NK-92 (cell line): Measurements from ENCODE around the gene ELOA2.
"Not testable (repeated sequence)": the region's sequence is repeated elsewhere in the genome, so short reads cannot be mapped to it uniquely, and the experiment has no call there.

Source experiments
- DNase-seq: peaks from one replicate; lab custom pipeline; 2025; ENCODE audit not compliant: unreplicated experiment; lab: John Stamatoyannopoulos, UW

The ELOA2 gene, protein sequence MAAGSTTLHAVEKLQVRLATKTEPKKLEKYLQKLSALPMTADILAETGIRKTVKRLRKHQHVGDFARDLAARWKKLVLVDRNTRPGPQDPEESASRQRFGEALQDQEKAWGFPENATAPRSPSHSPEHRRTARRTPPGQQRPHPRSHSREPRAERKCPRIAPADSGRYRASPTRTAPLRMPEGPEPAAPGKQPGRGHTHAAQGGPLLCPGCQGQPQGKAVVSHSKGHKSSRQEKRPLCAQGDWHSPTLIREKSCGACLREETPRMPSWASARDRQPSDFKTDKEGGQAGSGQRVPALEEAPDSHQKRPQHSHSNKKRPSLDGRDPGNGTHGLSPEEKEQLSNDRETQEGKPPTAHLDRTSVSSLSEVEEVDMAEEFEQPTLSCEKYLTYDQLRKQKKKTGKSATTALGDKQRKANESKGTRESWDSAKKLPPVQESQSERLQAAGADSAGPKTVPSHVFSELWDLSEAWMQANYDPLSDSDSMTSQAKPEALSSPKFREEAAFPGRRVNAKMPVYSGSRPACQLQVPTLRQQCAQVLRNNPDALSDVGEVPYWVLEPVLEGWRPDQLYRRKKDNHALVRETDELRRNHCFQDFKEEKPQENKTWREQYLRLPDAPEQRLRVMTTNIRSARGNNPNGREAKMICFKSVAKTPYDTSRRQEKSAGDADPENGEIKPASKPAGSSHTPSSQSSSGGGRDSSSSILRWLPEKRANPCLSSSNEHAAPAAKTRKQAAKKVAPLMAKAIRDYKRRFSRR

DNA sequence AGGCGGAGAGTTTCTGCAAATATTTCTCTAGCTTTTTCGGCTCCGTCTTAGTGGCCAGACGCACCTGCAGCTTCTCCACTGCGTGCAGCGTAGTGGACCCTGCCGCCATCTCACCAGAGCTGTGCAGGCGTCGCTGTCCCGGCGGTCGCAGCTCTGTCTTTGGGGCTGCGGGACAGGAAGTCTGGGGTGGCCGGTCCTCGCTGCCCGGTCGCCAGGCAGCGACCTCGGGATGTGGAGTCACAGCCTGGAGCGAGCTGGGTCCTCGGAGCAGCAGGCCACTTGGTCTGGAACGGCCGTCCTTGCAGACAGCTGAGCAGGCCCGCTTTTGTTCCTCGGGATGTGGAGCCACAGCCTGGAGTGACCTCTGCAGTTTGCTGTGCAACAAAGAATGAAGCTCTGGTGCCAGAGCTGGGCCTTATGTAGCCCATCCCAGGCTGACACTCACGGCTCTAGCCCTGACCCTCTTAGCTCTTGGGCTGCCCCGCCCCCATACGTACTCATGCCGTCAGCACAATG, at the start of gene ELOA2:
Gene ELOA2 (minus strand): TSS at position 466 of the 516 bp plus-strand sequence. CDS start 357 bp downstream, at position 109.
- no peak for DNase-seq

DNA sequence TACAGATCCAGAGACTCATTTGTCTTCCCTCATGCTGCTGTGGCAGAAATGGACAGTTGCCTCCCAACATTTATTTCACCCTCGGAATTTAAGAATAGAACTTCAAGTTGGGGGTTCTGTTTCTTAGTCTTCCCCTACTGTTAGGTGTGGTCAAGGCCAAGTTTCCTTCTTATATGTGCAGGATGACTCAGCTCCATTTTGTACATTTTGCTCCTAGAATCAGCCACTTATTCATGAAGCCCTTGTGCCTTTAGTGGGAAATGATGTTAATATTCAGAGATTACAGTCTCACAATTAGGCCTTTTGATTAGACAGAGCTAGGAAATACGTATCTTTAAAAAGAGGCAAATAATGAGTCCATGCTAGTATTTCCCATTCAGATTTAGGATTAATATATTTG, 46.2 kb upstream of the ELOA2 start:
- DNase-seq: no peak

DNA sequence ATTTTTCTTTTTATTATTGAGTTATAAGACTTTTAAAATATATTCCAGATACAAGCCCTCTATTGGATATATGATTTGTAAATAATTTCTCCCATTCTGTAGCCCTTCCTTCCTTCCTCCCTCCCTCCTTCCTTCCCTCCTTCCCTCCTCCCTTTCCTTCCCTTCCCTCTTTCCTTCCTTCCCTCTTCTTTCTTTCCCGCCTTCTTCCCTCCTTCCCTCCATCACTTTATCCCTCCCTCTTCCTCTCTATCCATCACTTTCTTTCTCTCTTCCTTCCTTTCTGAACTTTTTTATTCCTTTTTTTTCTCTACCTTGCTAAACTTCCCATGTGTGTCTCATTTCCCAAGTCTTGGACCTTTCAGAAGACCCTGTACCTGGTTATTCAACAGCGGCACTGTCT, 45.5 kb upstream of the ELOA2 start:
- no peak for DNase-seq

DNA sequence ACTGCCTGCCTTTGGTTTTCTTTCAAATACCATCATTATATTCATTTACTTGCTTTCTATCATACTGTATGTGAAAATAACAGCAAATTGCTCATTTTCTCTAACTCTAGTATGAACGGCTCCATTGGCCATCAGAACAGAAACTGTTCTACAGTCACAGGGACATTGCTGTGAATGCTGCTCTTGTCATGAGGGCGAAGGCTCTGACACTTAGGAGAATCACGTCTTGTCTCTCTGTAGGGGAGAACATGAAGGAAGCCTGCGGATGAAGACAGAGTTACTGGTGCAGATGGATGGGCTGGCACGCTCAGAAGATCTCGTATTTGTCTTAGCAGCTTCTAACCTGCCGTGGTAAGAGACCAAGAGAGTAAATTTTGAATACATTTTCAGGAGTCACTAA, 41.7 kb upstream of the ELOA2 start:
- DNase-seq: no peak

DNA sequence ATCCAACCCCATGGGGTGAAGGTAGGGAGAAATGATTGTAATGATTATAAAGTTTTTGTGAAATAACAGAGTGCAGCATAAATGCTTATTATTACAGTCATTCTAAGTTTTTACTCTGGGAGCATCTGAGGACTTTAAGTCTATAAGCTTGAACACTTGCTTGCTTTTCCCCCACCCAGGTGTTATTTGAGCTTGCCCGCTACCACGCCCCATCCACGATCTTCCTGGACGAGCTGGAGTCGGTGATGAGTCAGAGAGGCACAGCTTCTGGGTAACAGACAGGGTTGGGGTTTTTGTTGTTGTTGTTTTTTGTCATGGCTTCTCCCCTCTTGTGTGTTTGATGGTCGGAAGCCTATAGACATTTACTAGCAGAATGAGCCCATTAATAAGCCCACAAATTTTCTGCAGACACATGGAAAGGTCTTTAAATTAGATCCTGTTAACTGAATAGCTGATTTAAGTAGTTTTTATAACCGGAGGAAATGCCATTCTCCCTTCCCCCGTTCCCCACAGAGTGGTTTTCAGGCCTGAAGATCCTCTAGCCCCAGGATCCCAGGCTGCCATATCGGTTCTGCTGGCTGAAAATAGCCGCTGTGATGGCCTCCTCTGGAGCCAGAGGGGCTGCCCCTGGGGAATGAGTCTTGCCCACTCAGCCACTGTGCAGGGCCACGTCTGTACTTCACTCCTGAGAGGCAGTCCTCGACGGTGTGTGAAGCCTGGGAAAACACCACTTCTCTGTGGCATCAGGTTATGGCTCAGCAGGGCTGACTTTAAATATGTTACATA, 39.9 kb upstream of the ELOA2 start:
- DNase-seq: no peak

DNA sequence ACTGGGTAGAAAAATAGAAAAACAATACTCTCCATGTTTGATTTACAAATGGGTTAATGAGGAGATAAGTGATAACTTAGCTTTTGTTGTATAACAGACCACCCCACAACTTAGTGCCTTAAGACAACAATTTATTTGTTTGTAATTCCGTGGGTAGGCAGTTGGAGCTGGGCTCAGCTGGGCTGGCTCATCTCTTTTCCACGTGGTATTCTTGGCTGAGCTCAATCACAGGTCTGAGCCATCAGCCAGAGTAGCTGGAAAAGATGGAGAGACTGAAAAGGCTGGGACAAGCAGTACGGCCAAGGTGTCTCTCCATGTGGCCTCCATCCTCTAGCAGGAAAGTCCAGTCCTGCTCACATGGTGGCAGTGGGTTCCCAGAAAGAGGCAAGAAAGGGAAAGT, 32.2 kb upstream of the ELOA2 start:
- no peak for DNase-seq

DNA sequence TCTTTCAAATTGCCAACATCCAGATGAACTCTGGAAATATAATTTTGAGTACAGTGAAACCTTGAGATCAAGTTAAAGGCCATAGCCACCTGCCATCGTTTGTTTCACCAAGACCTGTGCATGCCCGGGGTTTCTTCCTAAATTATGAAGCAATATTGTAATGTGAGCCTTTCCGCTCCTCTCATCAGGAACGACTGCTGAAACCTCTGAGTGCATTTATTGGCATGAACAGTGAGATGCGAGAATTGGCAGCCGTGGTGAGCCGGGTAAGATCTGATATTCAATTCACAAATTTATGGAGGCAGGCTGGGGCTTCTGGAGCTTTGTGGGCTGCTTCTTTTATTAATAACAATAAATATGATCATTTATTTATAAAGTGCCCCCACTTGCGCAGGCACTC, 27.7 kb upstream of the ELOA2 start:
- DNase-seq: no peak

DNA sequence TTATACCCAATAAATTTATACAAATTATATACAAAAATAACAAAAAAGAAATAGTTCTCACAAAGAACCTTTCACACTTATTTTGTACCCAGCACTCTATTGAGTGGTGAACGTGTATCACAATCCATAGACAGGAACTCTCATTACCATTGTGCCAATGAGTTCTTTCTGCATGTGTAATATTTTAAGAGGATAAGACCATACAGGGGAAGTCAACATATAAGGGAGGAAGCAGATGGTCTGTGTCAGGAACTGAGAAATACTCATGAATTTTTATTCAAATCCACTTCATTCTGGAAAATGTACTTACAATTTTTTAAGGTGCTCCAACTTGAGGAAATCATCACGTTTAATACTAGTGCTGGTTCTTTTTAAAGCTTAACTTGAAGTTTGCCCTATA, 27.1 kb upstream of the ELOA2 start:
- no peak for DNase-seq

DNA sequence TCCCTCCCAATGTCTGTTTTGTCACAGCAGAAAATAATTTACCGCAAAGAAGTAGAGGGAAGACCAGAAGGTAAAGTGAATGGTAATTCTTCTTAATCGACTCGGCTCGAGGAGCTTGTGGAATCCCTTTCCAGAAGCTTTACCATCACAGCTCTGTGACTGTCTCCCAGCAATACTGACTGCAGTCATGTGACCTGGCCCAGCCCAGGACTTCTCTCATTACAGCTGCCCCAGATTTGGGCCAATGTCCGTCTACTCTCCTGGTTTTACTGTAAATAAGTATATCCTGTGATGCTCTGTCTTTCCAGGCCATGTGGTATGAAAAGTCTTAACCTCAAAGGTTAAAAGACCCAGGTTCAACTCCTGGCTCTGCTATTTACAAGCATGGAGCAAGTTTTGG, 18.9 kb upstream of the ELOA2 start:
- no peak for DNase-seq

DNA sequence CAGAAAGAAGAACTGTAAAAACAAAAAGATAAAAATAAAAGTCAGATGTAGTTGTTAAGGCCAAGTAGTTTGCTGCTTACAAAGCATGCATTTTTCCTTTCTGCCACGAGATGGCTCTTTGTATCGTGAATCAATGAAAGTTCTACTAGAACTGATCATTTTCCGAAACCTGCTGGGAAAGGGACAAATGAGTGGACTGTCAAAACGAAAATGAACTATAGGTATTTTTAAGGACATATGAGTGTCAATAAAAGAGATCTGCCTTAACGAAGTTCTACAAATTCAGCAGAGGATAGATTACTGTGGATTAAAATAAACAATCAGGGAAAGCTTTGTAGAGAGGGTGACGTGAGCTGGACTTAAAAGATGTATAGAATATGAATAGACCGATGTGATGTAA, 15.0 kb upstream of the ELOA2 start:
- no peak for DNase-seq

DNA sequence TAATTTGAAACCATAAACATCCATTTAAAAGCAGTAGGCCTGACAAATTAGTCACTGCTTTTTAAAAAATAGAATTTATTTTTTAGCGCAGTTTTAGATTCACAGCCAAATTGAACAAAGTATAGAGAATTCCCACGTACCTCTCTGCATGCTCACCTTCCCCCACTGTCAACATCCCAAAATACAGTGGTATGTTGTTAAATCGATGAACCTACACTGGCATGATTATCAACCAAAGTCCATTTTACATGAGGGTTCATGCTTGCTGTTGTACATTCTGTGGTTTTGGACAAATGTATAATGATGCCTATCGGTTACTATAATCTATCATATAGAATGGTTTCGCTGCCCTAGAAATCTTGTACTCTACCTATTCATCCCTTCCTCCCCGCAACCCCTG, 5.6 kb upstream of the ELOA2 start:
- DNase-seq: no peak

DNA sequence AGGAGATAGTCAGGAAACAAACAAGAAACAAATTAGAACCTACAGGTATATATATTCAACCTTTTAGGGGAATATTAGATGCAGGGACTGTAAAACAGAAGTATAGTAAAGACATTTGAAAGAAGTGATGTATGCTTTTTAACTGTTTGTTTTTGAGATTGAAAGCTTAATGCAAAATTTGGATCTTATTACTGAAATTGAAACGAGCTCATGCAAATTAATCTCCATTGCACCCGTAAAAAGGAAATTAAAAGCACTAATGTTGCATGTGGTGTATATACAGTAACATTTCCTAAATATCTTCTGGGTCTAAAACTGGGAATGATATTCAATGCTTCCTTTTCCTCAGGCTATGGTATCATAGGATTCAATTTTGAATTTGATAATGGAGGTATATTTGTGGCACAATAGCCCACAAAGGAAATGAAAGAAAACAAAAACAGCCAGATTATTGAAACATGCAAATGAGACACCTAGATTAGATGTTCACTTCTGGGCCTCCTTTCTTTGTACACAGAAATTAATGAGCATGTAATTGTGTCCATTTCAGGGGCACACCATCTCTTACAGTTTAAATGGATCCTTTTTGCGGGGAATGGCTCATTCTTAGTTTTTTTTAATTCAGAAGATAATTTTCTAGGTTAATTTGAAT, 1.6 kb upstream of the ELOA2 start:
- no peak for DNase-seq

DNA sequence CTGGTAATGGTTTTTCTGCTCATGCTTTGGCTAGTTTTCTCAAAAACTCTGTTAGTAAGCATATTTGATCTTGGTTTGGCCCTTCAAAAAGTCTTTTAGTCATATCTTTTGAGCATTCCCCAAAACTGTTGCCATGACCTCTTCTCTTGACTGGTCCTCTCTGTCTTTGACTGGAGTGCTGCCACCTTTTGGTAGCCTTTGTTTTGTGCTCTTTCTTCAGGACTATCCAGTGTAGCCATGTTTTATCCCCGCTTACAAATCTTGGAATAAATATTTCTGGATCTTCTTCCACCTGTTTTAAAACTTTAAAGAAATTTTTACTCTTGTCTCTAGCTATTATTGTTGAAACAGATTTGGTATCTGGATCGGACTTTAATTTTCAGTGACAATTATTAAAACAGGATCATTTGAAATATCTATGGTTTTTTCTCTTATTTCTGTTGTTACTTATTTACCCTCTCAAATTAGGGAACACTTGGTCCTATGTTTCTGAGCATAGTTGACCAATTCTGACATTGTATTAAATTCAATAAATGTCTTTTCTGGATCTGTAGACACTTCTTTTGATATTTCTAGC, 965 bp upstream of the ELOA2 start:
- no peak for DNase-seq

DNA sequence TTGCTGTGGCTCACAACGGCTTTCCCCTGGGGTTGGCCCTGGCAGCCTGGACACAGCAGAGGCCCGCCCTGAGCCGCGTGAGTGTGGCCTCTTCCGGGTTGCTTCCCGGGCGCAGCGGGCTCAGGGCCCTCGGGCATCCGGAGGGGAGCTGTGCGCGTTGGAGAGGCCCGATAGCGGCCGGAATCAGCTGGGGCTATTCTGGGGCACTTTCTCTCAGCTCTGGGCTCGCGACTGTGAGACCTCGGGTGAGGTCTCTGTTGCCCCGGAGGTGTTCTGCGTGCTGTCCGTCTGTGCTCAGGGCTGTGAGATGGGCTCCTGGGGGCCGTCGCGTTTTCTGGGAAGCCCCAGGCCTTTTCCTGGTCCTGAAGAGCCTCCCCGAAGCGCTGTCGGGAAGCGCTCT, 830 bp downstream of the ELOA2 start:
- not testable (repeated sequence) for DNase-seq

DNA sequence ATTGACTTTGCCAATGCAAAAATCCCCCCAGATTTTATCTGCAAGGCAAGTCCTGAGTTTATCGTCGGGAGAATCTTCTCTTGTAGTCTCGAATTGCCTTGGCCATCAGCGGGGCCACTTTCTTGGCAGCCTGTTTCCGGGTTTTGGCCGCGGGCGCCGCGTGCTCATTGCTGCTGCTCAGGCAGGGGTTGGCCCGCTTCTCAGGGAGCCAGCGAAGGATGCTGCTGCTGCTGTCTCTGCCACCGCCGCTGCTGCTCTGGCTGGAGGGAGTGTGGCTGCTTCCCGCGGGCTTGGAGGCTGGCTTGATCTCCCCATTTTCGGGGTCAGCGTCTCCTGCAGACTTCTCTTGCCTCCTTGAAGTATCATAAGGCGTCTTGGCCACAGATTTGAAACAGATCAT, 2.5 kb downstream of the ELOA2 start:
- DNase-seq: no peak

DNA sequence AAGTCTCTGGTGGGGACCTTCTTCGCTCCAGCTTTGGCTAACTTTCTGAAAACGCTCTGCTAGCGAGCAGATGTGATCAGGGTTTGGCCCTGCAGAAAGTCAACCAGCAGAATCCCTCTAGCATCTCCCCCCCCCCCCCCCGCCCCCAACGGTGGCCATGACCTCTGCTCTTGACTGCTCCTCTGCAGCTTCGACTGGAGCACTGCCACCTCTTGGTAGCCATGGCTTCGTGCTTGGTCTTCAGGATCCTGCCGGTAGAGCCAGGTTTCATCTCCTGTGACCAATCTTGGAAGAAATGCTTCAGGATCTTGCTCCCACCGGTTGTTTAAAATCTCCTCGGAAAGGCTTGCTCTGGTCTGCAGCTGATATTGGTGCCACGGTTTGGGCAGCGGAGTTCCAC, 4.5 kb downstream of the ELOA2 start:
- DNase-seq: not testable (repeated sequence)

DNA sequence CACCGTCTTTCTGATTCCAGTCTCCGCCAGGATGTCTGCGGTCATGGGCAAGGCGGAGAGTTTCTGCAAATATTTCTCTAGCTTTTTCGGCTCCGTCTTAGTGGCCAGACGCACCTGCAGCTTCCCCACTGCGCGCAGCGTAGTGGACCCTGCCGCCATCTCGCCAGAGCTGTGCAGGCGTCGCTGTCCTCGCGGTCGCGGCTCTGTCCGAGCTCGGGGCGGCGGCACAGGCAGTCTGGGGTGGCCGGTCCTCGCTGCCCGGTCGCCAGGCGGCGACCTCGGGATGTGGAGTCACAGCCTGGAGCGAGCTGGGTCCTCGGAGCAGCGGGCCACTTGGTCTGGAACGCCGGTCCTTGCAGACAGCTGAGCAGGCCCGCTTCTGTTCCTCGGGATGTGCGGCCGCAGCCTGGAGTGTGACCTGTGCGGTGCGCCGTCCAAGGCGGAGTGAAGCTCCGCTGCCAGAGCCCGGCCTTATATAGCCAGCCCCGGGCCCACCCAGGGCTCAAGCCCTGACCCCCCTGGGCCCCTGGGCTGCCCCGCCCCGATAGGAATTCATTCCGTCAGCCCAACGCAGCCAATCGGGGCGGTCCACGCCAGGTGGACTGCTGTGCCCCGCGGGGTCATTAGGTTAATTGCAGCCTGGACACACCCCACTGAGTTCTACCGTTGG, 5.6 kb downstream of the ELOA2 start:
- not testable (repeated sequence) for DNase-seq

DNA sequence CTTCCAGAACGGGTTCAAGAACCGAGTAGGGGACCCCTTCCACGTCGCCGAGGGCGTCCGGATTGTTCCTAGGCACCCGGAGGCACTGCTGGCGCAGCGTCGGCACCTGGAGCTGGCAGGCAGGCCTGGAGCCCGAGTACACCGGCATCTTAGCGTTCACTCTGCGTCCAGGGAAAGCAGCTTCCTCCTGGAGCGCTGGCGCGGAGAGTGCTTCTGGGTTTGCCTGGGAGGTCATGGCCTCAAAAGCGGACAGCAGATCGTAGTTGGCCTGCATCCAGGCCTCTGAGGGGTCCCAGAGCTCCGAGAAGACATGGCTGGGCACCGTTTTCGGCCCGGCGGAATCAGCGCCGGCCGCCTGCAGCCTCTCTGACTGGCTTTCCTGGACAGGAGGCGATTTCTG, 6.7 kb downstream of the ELOA2 start:
- DNase-seq: not testable (repeated sequence)

DNA sequence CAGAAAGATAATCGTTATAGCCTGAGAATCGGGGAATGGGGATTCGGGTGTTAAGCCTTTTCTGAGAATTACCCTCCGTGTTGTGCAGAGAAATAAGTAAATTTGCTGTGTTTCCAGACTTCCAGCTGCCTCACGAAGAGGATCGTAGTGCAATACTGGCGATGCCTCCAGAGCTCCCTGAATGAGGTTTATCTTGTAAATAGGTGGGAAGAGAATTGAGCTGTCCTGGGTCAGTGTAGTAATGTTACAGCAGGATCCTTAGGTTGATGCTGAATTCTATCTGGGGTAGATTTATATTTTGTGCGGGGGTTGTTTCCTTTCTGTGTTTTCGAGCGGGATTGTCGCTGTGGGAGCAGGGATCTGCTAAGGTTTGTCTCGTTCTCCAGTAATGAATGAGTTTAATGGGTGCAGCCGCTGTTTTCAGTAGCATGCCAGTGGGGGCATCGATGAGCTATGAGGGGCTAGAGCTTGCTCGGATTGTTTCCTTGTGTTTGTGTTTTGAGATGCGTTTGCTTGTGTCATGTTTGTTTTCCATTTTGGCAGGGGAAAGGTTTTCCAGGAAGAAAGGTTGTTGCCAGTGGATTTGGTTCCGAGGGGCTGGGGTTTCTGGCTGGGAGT, 9.8 kb downstream of the ELOA2 start:
- not testable (repeated sequence) for DNase-seq
